HL-60 (cell line): Measurements from ENCODE around the gene ZC3H8.

Experiments
- DNase-seq, 2 experiments: peaks; one replicate each; pipeline ENCODE4 v3.0.0-alpha.2; 2010 to 2020; ENCODE audit warnings: low read depth in 1 of 2, low spot score in 1 of 2
- H3K27ac ChIP-seq: fragments of 250-450 bp; sonication (Bioruptor Pico); replicated peaks from 2 replicates; pipeline ENCODE4 v1.5.1; 2020; ENCODE audit warnings: mild to moderate bottlenecking, moderate library complexity
- H3K27me3 ChIP-seq: fragments of 250-450 bp; sonication (Bioruptor Pico); 2 replicates; pipeline ENCODE4 v1.5.1; 2021; ENCODE audit warnings: mild to moderate bottlenecking, moderate library complexity; ENCODE audit not compliant: insufficient read depth, poor library complexity, severe bottlenecking
- H3K4me3 ChIP-seq: replicated peaks from 2 replicates; pipeline ENCODE4 v1.5.1; 2011; ENCODE audit warnings: mild to moderate bottlenecking, control low read depth, low read length; ENCODE audit not compliant: insufficient read depth
- GABPA ChIP-seq: IDR thresholded peaks from 2 replicates; pipeline ENCODE4 v1.6.1; 2012; ENCODE audit warnings: low read depth
- POLR2AphosphoS5 ChIP-seq: IDR thresholded peaks from 2 replicates; pipeline ENCODE4 v1.6.1; 2012; ENCODE audit warnings: low read depth
- SPI1 ChIP-seq: IDR thresholded peaks from 2 replicates; pipeline ENCODE4 v1.6.1; 2012; ENCODE audit warnings: low read depth, mild to moderate bottlenecking, borderline replicate concordance
- TF ChIP-seq, protein P1 (sequence below): IDR thresholded peaks from 2 replicates; pipeline ENCODE4 v1.6.1; 2012; ENCODE audit warnings: low read depth; ENCODE audit not compliant: insufficient replicate concordance
- TF ChIP-seq, protein P2 (sequence below): IDR thresholded peaks from one replicate; pipeline ENCODE4 v1.5.1; 2011; ENCODE audit warnings: low read length, control low read depth, inconsistent platforms; ENCODE audit not compliant: insufficient read depth

Gene ZC3H8

DNA sequence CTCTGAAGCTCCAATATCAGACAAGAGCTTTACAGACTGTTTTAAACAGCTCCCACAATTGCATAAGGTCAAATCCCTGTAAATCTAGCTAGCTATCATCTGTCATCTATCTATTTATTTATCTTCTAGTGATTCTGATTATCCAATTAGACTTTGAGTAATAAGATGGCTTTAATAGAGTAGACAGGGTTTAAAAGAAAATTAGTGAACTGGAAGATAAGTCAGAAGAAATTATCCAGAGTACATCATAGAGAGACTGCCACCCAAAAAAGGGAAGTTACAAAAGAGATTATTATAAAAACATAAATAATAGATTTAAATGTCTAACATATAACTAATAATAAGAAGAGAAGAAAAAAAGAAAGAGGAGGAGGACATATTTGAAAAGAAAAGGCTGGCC is 8.0 kb upstream of the ZC3H8 start:
- no peak for DNase-seq
- Histone ChIP-seq H3K4me3 (no peak overlapping the region), H3K27ac (no peak overlapping the region), H3K27me3 (no peaks in the 10 kb centered on the region)
- TF ChIP-seq, protein P1, sequence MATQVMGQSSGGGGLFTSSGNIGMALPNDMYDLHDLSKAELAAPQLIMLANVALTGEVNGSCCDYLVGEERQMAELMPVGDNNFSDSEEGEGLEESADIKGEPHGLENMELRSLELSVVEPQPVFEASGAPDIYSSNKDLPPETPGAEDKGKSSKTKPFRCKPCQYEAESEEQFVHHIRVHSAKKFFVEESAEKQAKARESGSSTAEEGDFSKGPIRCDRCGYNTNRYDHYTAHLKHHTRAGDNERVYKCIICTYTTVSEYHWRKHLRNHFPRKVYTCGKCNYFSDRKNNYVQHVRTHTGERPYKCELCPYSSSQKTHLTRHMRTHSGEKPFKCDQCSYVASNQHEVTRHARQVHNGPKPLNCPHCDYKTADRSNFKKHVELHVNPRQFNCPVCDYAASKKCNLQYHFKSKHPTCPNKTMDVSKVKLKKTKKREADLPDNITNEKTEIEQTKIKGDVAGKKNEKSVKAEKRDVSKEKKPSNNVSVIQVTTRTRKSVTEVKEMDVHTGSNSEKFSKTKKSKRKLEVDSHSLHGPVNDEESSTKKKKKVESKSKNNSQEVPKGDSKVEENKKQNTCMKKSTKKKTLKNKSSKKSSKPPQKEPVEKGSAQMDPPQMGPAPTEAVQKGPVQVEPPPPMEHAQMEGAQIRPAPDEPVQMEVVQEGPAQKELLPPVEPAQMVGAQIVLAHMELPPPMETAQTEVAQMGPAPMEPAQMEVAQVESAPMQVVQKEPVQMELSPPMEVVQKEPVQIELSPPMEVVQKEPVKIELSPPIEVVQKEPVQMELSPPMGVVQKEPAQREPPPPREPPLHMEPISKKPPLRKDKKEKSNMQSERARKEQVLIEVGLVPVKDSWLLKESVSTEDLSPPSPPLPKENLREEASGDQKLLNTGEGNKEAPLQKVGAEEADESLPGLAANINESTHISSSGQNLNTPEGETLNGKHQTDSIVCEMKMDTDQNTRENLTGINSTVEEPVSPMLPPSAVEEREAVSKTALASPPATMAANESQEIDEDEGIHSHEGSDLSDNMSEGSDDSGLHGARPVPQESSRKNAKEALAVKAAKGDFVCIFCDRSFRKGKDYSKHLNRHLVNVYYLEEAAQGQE = no peak
- TF ChIP-seq SPI1 (no peak), GABPA (no peak), POLR2AphosphoS5 (no peak)
- TF ChIP-seq, protein P2, sequence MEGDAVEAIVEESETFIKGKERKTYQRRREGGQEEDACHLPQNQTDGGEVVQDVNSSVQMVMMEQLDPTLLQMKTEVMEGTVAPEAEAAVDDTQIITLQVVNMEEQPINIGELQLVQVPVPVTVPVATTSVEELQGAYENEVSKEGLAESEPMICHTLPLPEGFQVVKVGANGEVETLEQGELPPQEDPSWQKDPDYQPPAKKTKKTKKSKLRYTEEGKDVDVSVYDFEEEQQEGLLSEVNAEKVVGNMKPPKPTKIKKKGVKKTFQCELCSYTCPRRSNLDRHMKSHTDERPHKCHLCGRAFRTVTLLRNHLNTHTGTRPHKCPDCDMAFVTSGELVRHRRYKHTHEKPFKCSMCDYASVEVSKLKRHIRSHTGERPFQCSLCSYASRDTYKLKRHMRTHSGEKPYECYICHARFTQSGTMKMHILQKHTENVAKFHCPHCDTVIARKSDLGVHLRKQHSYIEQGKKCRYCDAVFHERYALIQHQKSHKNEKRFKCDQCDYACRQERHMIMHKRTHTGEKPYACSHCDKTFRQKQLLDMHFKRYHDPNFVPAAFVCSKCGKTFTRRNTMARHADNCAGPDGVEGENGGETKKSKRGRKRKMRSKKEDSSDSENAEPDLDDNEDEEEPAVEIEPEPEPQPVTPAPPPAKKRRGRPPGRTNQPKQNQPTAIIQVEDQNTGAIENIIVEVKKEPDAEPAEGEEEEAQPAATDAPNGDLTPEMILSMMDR = no peak

DNA sequence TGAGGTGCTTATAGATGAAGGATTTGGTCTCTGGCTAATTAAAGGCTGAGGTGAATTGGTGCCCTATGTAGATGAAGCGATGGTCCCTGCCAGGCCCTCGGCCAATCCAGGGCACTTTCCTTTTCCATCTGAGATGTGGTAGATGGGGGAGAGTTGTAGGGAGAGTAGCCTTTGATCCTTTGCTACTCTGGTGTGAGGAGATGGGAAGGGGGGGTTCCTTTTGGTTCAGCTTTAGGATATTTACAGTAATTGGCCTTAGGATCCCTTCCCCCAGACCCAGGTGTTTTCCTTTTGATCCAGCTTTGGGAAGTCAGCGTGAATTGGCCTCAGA is 5.4 kb upstream of the ZC3H8 start:
- no peak for DNase-seq
- TF ChIP-seq, protein P1 = no peak
- TF ChIP-seq, protein P2 = no peak
- TF ChIP-seq GABPA (no peak), SPI1 (no peak)
- Histone ChIP-seq H3K27me3 (no peaks in the 10 kb centered on the region), H3K4me3 (no peak overlapping the region), H3K27ac (no peak overlapping the region)

DNA sequence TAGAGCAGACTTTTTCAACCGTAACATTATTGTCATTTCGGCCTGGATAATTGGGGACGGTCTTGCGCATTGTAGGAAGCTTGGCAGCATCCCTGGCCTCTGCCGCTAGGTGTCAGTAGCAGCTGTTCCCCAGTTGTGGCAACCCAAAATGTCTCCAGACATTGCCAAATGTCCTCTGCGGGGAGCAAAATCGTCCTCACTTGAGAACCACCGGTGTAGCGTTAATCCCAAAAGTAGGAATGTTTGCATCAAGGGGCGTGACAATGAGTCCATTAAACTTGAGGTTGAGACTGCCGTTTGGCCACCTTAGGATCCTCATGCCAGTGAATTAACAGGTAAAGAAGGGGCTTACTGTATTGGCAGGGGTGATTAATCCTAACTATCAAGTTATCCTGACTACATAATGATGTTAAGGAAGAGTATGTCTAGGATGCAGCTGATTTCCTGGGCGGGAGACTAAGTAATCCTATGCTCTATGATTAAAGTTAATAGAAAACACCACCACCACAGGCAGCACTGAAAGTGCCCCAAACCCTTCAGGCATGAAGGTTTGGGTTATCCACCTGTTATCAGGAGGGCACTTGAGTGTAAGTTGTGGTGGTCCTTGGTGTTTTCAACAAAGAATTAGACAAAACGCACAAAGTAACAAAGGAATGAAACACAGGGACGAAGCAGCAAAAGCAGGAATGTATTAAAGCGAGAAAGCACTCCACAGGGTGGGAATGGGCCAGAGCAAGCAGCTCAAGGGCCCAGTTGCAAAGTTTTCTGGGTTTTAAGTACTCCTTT is 4.9 kb upstream of the ZC3H8 start:
- H3K4me3 ChIP-seq = no peak overlapping the region; the same call in 1 of the 2 replicates
- DNase-seq = peak; percentile 60 to 86
- H3K27me3 ChIP-seq = no peaks in the 10 kb centered on the region
- H3K27ac ChIP-seq = no peak overlapping the region
- no peak for TF ChIP-seq GABPA
- TF ChIP-seq POLR2AphosphoS5 = no peak
- TF ChIP-seq, protein P2 = peak; percentile 97
- no peak; the same call in 1 of the 2 replicates for TF ChIP-seq SPI1
- TF ChIP-seq, protein P1 = no peak
